HG02678 (cell line): Measurements from ENCODE around the gene TMEM158.

ENCODE experiments used
- ATAC-seq: cut with Tn5 transposase; IDR thresholded peaks from one replicate; pipeline ENCODE4 v1.9.1; 2021; ENCODE audit warnings: mild to moderate bottlenecking, moderate library complexity; ENCODE audit not compliant: unreplicated experiment

TMEM158 gene

GRCh38 chr3:45234250-45234649, 8.2 kb upstream of the TMEM158 start:
- no peak for ATAC-seq

GRCh38 chr3:45232521-45232920, 6.4 kb upstream of the TMEM158 start:
- no peak for ATAC-seq

GRCh38 chr3:45227946-45228345, 1.9 kb upstream of the TMEM158 start:
- ATAC-seq = no peak

- no peak for ATAC-seq
Observed at GRCh38 chr3:45227071-45227820, 1.2 kb upstream of the TMEM158 start.

- ATAC-seq = peak; percentile 36
Observed at GRCh38 chr3:45225465-45226205, 452 bp downstream of the TMEM158 start.

- peak; percentile 23 for ATAC-seq
Observed at GRCh38 chr3:45224824-45225464, 1.1 kb downstream of the TMEM158 start.

- ATAC-seq = no peak
Observed at GRCh38 chr3:45223889-45224727, 2.0 kb downstream of the TMEM158 start.

- no peak for ATAC-seq
Observed at GRCh38 chr3:45219694-45220093, 6.4 kb downstream of the TMEM158 start.

- ATAC-seq = no peak
Observed at GRCh38 chr3:45218578-45219390, 7.3 kb downstream of the TMEM158 start.

GRCh38 chr3:45216021-45216609, 10.0 kb downstream of the TMEM158 start:
- no peak for ATAC-seq

GRCh38 chr3:45215466-45215865, 10.6 kb downstream of the TMEM158 start:
- no peak for ATAC-seq

GRCh38 chr3:45214061-45214680, 11.9 kb downstream of the TMEM158 start:
- ATAC-seq = no peak

GRCh38 chr3:45212095-45212468, 14.0 kb downstream of the TMEM158 start:
- ATAC-seq = no peak

GRCh38 chr3:45211466-45212094, 14.5 kb downstream of the TMEM158 start:
- no peak for ATAC-seq

- no peak for ATAC-seq
Observed at GRCh38 chr3:45210308-45211041, 15.6 kb downstream of the TMEM158 start.

- no peak for ATAC-seq
Observed at GRCh38 chr3:45209526-45209925, 16.6 kb downstream of the TMEM158 start.

- no peak for ATAC-seq
Observed at GRCh38 chr3:45208586-45208985, 17.5 kb downstream of the TMEM158 start.

GRCh38 chr3:45207446-45207845, 18.6 kb downstream of the TMEM158 start:
- ATAC-seq = no peak
